A673 (cell line): ENCODE measurements around the gene FKBP5. TPM values are rescaled to one million over a fixed set of nuclear protein-coding genes. Genes with fewer than 3 reads are reported as not detected.

Source experiments
- BruUV-seq: library from RNA; stranded (reverse); fragments of 400-500 nt; replicated peaks from 2 replicates; lab custom pipeline; 2021; lab: Mats Ljungman, UMichigan
- CTCF ChIA-PET: fragments of 300-600 bp; sonication (Branson Sonifier 250); formaldehyde crosslinking; loops from one replicate; lab custom pipeline; 2022; ENCODE audit warnings: antibody characterized with exemption; lab: Charles Lee
- POLR2A ChIA-PET: fragments of 300-600 bp; sonication (Branson Sonifier 250); formaldehyde crosslinking; loops from one replicate; lab custom pipeline; 2022; ENCODE audit warnings: antibody characterized with exemption; ENCODE audit not compliant: low non-redundant PET; lab: Charles Lee
- DNase-seq: peaks from one replicate; pipeline ENCODE4 v3.0.0-alpha.2; 2015; ENCODE audit warnings: low spot score
- H3K27ac ChIP-seq: fragments of 200-600 bp; sonication (generic); 2 replicates; pipeline ENCODE4 v1.5.1; 2016; ENCODE audit warnings: mixed run types, low read depth, mild to moderate bottlenecking, mixed read lengths, antibody characterized with exemption, low read length; ENCODE audit not compliant: poor library complexity, severe bottlenecking
- H3K27me3 ChIP-seq: fragments of 200-600 bp; sonication (generic); replicated peaks from 2 replicates; pipeline ENCODE4 v1.6.1; 2017; ENCODE audit warnings: mixed run types, low read depth, mild to moderate bottlenecking, mixed read lengths, antibody characterized with exemption, low read length; ENCODE audit not compliant: insufficient read depth, poor library complexity
- H3K36me3 ChIP-seq: fragments of 200-600 bp; sonication (generic); 2 replicates; pipeline ENCODE4 v1.6.1; 2016; ENCODE audit warnings: mixed run types, mild to moderate bottlenecking, mixed read lengths, antibody characterized with exemption, low read length; ENCODE audit not compliant: insufficient read depth, poor library complexity, severe bottlenecking
- H3K4me1 ChIP-seq: fragments of 200-600 bp; sonication (generic); 2 replicates; pipeline ENCODE4 v1.6.1; 2017; ENCODE audit warnings: mixed run types, mild to moderate bottlenecking, mixed read lengths, antibody characterized with exemption, low read length; ENCODE audit not compliant: insufficient read depth, poor library complexity, severe bottlenecking
- H3K4me3 ChIP-seq: fragments of 200-600 bp; sonication (generic); 2 replicates; pipeline ENCODE4 v1.5.1; 2016; ENCODE audit warnings: low read depth, mixed run types, mild to moderate bottlenecking, mixed read lengths, low read length; ENCODE audit not compliant: poor library complexity, severe bottlenecking
- H3K9me3 ChIP-seq: fragments of 200-600 bp; sonication (generic); 2 replicates; pipeline ENCODE4 v1.6.1; 2016; ENCODE audit warnings: mixed run types, low read depth, mild to moderate bottlenecking, mixed read lengths, antibody characterized with exemption, low read length; ENCODE audit not compliant: poor library complexity, severe bottlenecking
- EZH2 ChIP-seq: fragments of 200-600 bp; sonication (generic); IDR thresholded peaks from 2 replicates; pipeline ENCODE4 v1.6.1; 2017; ENCODE audit warnings: borderline replicate concordance, low read depth, mild to moderate bottlenecking, mixed read lengths, antibody characterized with exemption, low read length; ENCODE audit not compliant: poor library complexity, severe bottlenecking
- intact Hi-C: fragments of 100-400 bp; cut with micrococcal nuclease; formaldehyde crosslinking; loops from one replicate; pipeline ENCODE4 v1.10.0; 2022; ENCODE audit not compliant: unreplicated experiment
- total RNA-seq: library from RNA; stranded (reverse); gene quantifications from 2 replicates; pipeline ENCODE4 v1.2.3, GENCODE V29; 2021
- TF ChIP-seq, protein P1 (sequence below): fragments of 300-800, 200-600 bp; sonication (generic); conservative IDR thresholded peaks from 2 replicates; pipeline ENCODE4 v1.5.1; 2017; ENCODE audit warnings: low read depth, mild to moderate bottlenecking, antibody characterized with exemption, low read length, moderate library complexity, mixed read lengths

Gene FKBP5
- total RNA-seq, 1 experiment from 2014 or later: 20.4 TPM

GRCh38 chr6:35733633-35734032 is 44.9 kb upstream of the FKBP5 start:
- ChIA-PET POLR2A (no interaction called here), CTCF (no interaction called here)
- BruUV-seq: no TSS peak
- TF ChIP-seq, protein P1, sequence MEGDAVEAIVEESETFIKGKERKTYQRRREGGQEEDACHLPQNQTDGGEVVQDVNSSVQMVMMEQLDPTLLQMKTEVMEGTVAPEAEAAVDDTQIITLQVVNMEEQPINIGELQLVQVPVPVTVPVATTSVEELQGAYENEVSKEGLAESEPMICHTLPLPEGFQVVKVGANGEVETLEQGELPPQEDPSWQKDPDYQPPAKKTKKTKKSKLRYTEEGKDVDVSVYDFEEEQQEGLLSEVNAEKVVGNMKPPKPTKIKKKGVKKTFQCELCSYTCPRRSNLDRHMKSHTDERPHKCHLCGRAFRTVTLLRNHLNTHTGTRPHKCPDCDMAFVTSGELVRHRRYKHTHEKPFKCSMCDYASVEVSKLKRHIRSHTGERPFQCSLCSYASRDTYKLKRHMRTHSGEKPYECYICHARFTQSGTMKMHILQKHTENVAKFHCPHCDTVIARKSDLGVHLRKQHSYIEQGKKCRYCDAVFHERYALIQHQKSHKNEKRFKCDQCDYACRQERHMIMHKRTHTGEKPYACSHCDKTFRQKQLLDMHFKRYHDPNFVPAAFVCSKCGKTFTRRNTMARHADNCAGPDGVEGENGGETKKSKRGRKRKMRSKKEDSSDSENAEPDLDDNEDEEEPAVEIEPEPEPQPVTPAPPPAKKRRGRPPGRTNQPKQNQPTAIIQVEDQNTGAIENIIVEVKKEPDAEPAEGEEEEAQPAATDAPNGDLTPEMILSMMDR: no peak
- no peak for TF ChIP-seq EZH2
- Histone ChIP-seq H3K27ac (no peak overlapping the region), H3K4me1 (peaks cover 20% of the 10 kb centered on the region), H3K9me3 (no peaks in the 10 kb centered on the region), H3K4me3 (no peak overlapping the region), H3K36me3 (no peaks in the 10 kb centered on the region), H3K27me3 (no peaks in the 10 kb centered on the region)
- intact Hi-C loops: loop anchor here (10.0 kb wide), 1 partner anchor 361 kb away; no protein-coding TSS in a partner anchor
- no peak for DNase-seq

DNA sequence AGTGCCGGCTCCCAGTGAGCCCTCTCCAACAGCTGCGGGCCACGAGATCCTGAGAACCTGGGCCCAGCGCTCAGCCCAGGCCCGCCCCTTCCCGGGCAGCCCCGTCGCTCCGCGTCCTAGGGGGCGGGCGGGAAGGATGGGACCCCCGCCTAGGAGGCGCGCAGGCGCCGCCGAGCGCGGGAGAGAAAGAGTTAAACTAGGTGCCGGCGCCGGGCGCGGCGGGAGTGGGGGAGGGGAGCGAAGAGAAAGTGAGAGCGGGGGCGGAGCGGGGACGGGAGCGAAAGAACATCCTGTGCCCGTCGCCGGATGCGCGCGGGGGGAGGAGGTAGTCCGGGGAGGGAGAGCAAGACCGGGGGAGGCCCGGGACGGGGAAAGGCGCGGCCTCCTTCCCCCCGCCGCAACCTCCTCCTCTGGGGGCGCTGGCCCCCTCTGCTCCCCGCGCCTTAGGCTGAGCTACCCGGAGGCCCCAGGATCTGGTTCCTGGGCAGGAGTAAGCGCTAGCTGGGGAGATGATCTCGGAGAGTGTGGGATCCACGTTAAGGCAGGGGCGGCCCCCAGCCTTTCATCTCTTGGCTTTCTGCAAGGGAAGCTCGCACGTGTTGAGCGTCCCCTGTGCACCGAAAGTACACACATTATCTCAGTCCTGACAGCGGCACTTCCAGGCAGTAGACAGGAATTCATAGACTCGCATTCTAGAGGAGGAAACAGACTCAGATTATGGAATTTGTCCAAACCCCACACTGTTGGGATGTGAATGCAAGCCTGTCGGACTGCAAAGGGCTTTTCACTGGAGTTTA is 43.2 kb upstream of the FKBP5 start:
- Histone ChIP-seq H3K36me3 (no peaks in the 10 kb centered on the region), H3K4me1 (peaks cover 29% of the 10 kb centered on the region), H3K4me3 (peak overlapping the region; percentile 90), H3K9me3 (no peaks in the 10 kb centered on the region), H3K27me3 (no peaks in the 10 kb centered on the region), H3K27ac (peak overlapping the region; percentile 81)
- TF ChIP-seq, protein P1: 0 out of 2 replicates have a peak, but pooled peaks have one; percentile 14
- no peak for TF ChIP-seq EZH2
- BruUV-seq: TSS peak; percentile 34
- intact Hi-C loops: loop anchor here (10.0 kb wide), 1 partner anchor 363 kb away; no protein-coding TSS in a partner anchor
- DNase-seq: peak; percentile 86
- POLR2A ChIA-PET: interaction anchor here (0.5 kb wide), 1 partner anchor 390 kb away, joined by 7 read pairs; the partner anchor contains the start of gene PPARD
- CTCF ChIA-PET: interaction anchor here (0.5 to 0.6 kb wide), 2 partner anchors 116 to 209 kb away, joined by 7 to 10 read pairs; no protein-coding TSS in a partner anchor

DNA sequence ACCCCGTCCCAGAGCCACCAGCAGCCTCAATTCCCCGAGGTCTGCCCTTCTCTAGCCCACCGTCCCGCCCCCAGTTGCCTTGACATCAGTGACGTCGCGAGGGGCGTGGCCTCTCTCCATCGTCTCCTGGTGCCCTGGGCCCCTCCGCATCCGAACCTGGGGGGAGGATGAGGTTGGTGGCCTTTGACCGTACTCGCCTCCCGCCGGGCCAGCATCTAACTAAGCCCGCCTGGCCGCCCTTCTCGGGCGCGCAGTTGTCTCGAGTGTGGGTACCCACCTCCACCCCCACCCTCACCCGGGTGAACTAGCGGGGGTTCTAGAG is 42.7 kb upstream of the FKBP5 start:
- no peaks in the 10 kb centered on the region for H3K36me3 ChIP-seq
- TF ChIP-seq, protein P1: no peak
- TF ChIP-seq EZH2: no peak
- H3K27me3 ChIP-seq: no peaks in the 10 kb centered on the region
- DNase-seq: peak; percentile 90
- no TSS peak for BruUV-seq
- intact Hi-C loops: loop anchor here (10.0 kb wide), 1 partner anchor 363 kb away; no protein-coding TSS in a partner anchor
- H3K9me3 ChIP-seq: no peaks in the 10 kb centered on the region
- ChIA-PET POLR2A (no interaction called here), CTCF (interaction anchor here (0.5 kb wide), 1 partner anchor 209 kb away, joined by 10 read pairs; no protein-coding TSS in a partner anchor)
- peak overlapping the region; percentile 90 for H3K4me3 ChIP-seq
- peaks cover 34% of the 10 kb centered on the region for H3K4me1 ChIP-seq
- peak overlapping the region; percentile 81 for H3K27ac ChIP-seq
